Ishikawa (cell line): ENCODE results near the gene LYPD4.

Experiments
- CEBPB ChIP-seq: IDR thresholded peaks from 2 replicates; pipeline ENCODE4 v1.6.1; 2012
- CREB1 ChIP-seq: IDR thresholded peaks from 2 replicates; pipeline ENCODE4 v1.6.1; 2012; ENCODE audit warnings: low read depth
- EGR1 ChIP-seq: IDR thresholded peaks from 2 replicates; pipeline ENCODE4 v1.6.1; 2012
- EP300 ChIP-seq: IDR thresholded peaks from 2 replicates; pipeline ENCODE4 v1.6.1; 2012; ENCODE audit warnings: borderline replicate concordance
- FOXM1 ChIP-seq: IDR thresholded peaks from 2 replicates; pipeline ENCODE4 v1.6.1; 2012; ENCODE audit warnings: low read depth, borderline replicate concordance
- NFIC ChIP-seq: IDR thresholded peaks from 2 replicates; pipeline ENCODE4 v1.6.1; 2012
- RAD21 ChIP-seq: IDR thresholded peaks from 2 replicates; pipeline ENCODE4 v1.6.1; 2012; ENCODE audit warnings: low read depth
- REST ChIP-seq: IDR thresholded peaks from 2 replicates; pipeline ENCODE4 v1.6.1; 2012; ENCODE audit warnings: low read depth, mild to moderate bottlenecking
- TAF1 ChIP-seq: IDR thresholded peaks from 2 replicates; pipeline ENCODE4 v1.6.1; 2012; ENCODE audit warnings: low read depth, mild to moderate bottlenecking
- TCF12 ChIP-seq: IDR thresholded peaks from 2 replicates; pipeline ENCODE4 v1.6.1; 2012; ENCODE audit warnings: low read depth
- TEAD4 ChIP-seq: IDR thresholded peaks from 2 replicates; pipeline ENCODE4 v1.6.1; 2012
- YY1 ChIP-seq: IDR thresholded peaks from 2 replicates; pipeline ENCODE4 v1.6.1; 2012; ENCODE audit warnings: low read depth
- ZBTB7A ChIP-seq: IDR thresholded peaks from 2 replicates; pipeline ENCODE4 v1.6.1; 2012; ENCODE audit warnings: low read depth
- TF ChIP-seq, protein P1 (sequence below): IDR thresholded peaks from 2 replicates; pipeline ENCODE4 v1.6.1; 2012
- TF ChIP-seq, protein P2 (sequence below): IDR thresholded peaks from 2 replicates; pipeline ENCODE4 v1.6.1; 2012

LYPD4 gene

DNA sequence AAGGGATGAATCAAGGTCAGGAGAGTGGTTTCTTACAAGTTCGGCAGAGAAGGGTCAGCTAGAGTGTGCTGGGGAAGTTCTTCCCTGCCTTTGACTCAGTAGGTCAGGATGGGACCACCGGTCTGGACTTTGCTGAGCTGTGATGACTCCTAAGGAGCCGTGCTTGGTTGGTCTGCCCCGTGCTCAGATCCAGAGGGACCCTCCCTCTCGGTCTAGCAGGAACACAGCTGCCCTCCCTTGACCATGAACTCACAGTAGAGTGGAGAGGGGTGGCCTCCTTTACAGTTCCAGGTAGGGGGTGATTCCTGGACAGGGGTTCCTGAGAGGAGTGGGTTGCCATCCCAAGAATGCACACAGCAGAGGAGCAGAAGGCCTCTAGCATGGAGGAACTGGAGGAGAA, 19.9 kb upstream of the LYPD4 start:
- no peak for TF ChIP-seq CREB1
- no peak for TF ChIP-seq NFIC
- no peak for TF ChIP-seq REST
- TF ChIP-seq TEAD4 = no peak
- no peak for TF ChIP-seq RAD21
- no peak for TF ChIP-seq TAF1
- TF ChIP-seq EGR1 = no peak
- TF ChIP-seq, protein P1, sequence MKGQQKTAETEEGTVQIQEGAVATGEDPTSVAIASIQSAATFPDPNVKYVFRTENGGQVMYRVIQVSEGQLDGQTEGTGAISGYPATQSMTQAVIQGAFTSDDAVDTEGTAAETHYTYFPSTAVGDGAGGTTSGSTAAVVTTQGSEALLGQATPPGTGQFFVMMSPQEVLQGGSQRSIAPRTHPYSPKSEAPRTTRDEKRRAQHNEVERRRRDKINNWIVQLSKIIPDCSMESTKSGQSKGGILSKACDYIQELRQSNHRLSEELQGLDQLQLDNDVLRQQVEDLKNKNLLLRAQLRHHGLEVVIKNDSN = no peak
- TF ChIP-seq TCF12 = no peak
- TF ChIP-seq, protein P2, sequence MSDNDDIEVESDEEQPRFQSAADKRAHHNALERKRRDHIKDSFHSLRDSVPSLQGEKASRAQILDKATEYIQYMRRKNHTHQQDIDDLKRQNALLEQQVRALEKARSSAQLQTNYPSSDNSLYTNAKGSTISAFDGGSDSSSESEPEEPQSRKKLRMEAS = no peak
- TF ChIP-seq ZBTB7A = no peak
- no peak for TF ChIP-seq CEBPB
- TF ChIP-seq EP300 = no peak
- TF ChIP-seq FOXM1 = no peak
- no peak for TF ChIP-seq YY1

GRCh38 chr19:41863209-41863931, 18.9 kb upstream of the LYPD4 start:
- TF ChIP-seq TEAD4 = no peak
- TF ChIP-seq, protein P2 = no peak
- no peak for TF ChIP-seq TAF1
- TF ChIP-seq, protein P1 = no peak
- no peak for TF ChIP-seq EP300
- no peak for TF ChIP-seq EGR1
- TF ChIP-seq CEBPB = no peak
- TF ChIP-seq YY1 = no peak
- TF ChIP-seq CREB1 = no peak
- TF ChIP-seq FOXM1 = no peak
- no peak for TF ChIP-seq RAD21
- TF ChIP-seq ZBTB7A = no peak
- no peak for TF ChIP-seq NFIC
- TF ChIP-seq REST = no peak
- TF ChIP-seq TCF12 = no peak

DNA sequence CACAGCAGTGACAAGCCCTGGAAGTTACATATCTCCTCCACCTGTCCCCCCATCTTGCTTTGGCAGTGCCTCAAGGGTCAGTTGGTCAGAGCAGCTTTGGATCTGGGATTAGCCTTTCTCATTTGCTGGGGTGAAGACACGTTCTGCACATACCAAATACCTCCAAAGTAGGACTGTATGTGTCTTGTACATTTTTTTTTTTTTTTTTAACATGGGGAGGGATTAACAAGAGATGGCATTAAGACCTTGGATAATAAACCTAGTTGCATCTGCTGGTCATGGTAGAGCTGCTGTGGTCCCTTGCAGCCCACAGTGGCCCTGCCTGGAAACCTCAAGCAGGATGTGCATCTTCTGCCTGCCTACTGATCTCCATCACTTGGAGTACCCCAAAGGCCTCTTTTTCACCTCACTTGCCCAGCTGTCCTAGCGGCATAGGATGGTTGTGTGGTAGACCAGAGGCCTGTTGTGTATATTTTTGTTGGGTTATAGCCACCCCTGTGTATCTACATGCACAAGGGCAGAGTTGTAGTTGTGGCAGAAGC, 18.0 kb upstream of the LYPD4 start:
- no peak for TF ChIP-seq TEAD4
- TF ChIP-seq NFIC = no peak
- TF ChIP-seq TAF1 = no peak
- no peak for TF ChIP-seq RAD21
- no peak for TF ChIP-seq CEBPB
- no peak for TF ChIP-seq TCF12
- TF ChIP-seq CREB1 = no peak
- TF ChIP-seq FOXM1 = no peak
- no peak for TF ChIP-seq EP300
- TF ChIP-seq YY1 = no peak

GRCh38 chr19:41861846-41862245, 17.4 kb upstream of the LYPD4 start:
- TF ChIP-seq EP300 (no peak), CEBPB (no peak)
- TF ChIP-seq, protein P1 = no peak

DNA sequence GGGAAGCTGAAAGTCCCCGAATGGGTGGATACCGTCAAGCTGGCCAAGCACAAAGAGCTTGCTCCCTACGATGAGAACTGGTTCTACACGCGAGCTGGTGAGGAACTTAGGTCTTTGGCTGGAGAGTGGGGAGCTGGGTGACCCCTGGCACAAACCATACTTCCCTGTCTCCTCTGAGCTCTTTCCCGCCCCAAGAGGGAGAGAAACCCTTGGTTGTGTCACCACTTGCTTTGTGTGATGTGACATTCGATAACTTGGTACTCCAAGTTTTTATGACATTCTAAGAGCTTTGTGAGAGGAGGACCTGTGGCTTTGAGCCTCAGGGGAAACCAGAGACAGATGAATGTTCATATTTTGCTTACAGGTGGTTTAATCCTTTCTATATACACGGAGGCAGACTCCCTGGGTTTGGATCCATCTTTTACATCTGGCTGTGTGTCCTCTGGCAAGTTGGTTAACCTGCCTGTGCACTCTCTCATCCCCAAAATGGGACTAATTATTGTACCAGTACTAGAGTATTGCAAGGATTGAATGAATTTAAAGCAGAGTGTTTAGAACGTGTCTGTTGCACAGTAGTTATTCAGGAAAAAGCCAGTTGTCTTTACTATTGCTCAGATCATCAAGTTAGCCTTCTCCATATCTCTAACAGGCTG, 16.8 kb upstream of the LYPD4 start:
- TF ChIP-seq TAF1 (no peak), NFIC (no peak), RAD21 (no peak), CEBPB (no peak), EP300 (no peak), ZBTB7A (no peak), EGR1 (no peak), TCF12 (no peak), TEAD4 (no peak), YY1 (no peak), CREB1 (no peak), REST (no peak), FOXM1 (no peak)
- TF ChIP-seq, protein P2 = no peak
- TF ChIP-seq, protein P1 = no peak
